Ovary (tissue), 9 donors: ENCODE measurements around the gene CORO1C. TPM values are rescaled to one million over a fixed set of nuclear protein-coding genes. Genes with fewer than 3 reads are reported as not detected.

Experiments
- DNase-seq, 5 donors: peaks; one replicate each; pipeline ENCODE4 v3.0.0-alpha.2; 2019 to 2020
- H3K27ac ChIP-seq, 2 donors: fragments of 200-600 bp; one replicate each; pipeline versions ENCODE4 v1.5.1 to v1.8.0; 2019 to 2022
- H3K27me3 ChIP-seq: fragments of 200-600 bp; one replicate; pipeline ENCODE4 v1.8.0; 2022
- H3K36me3 ChIP-seq: fragments of 200-600 bp; sonication (generic); one replicate; pipeline ENCODE4 v1.5.1; 2019
- H3K4me1 ChIP-seq: one replicate; pipeline ENCODE4 v1.8.1; 2013; ENCODE audit warnings: mild to moderate bottlenecking, moderate library complexity; ENCODE audit not compliant: insufficient read depth
- H3K4me3 ChIP-seq: fragments of 200-600 bp; sonication (generic); one replicate; pipeline ENCODE4 v1.5.1; 2017
- H3K9me3 ChIP-seq, 2 donors: fragments of 200-600 bp in 1 of 2; sonication (generic) in 1 of 2; one replicate each; pipeline versions ENCODE4 v1.5.1 to v1.8.1; 2013 to 2019; ENCODE audit warnings: mild to moderate bottlenecking in 1 of 2, moderate library complexity in 1 of 2
- EP300 ChIP-seq: sonication (generic); formaldehyde crosslinking; IDR thresholded peaks from one replicate; pipeline ENCODE4 v1.6.1; 2017; ENCODE audit warnings: antibody characterized with exemption
- POLR2A ChIP-seq: fragments of 450-650 bp; IDR thresholded peaks from one replicate; pipeline ENCODE4 v1.6.1; 2017; ENCODE audit warnings: antibody characterized with exemption, mild to moderate bottlenecking, moderate library complexity
- WGBS, 3 donors: extraction: QIAGEN DNeasy Blood & Tissue Kit in 1 of 3; methylation state at CpG; one replicate each; pipeline versions ENCODE4 v1.1.5 to v1.1.7; 2013 to 2017; 5-methylcytosine and 5-hydroxymethylcytosine counted together
- intact Hi-C, 4 donors: fragments of 100-400 bp; cut with DNase I; formaldehyde crosslinking; loops; one replicate each; pipeline versions ENCODE4 v1.11.0 to v1.15.1; 2022 to 2023
- polyA plus RNA-seq, 2 donors: library from polyadenylated mRNA; stranded (reverse); fragments of 200-250 nt in 1 of 2; fragments of 350-450 nt in 1 of 2; fragmentation: Illumina TruSeq in 1 of 2; extraction: RNeasy Lipid Tissue Mini Kit (QIAGEN cat#74804) in 1 of 2; gene quantifications; one replicate each; pipeline ENCODE4 v1.2.3, GENCODE V29; 2013 to 2014
- total RNA-seq, 7 donors: library from RNA; depleted of rRNA in 2 of 7; stranded (reverse); fragments of >200 nt in 2 of 7; fragmentation: NEBNext Ultra II Directional in 3 of 7; extraction: Animal tissue kit (Norgen Biotek cat#: 25700) in 3 of 7; gene quantifications; one replicate each; pipeline versions ENCODE4 v1.1.0 to v1.2.4, GENCODE V29; 2016 to 2023
- TF ChIP-seq, protein P1 (sequence below), 3 donors: fragments of 450-650 bp in 2 of 3; fragments of 200-600 bp in 1 of 3; IDR thresholded peaks; one replicate each; pipeline versions ENCODE4 v1.5.1 to v1.8.0; 2016 to 2022; ENCODE audit warnings: antibody characterized with exemption in 3 of 3, mild to moderate bottlenecking in 1 of 3
- donor health status: DM: no; HTN: no; CAD: no; lungs with moderate emphysema.
- donor health status: DM: no; HTN: no; CAD: no.
- donor health status: Bipolar disorder and iron deficiency.
- donor health status: DM: yes; HTN: yes; CAD: no.
- donor health status: DM: no; HTN: no; CAD: no.
- donor health status: DM: yes; HTN: yes; CAD: no.

Gene CORO1C
- total and polyA plus RNA-seq, 9 donors: 35.1 to 143 (median 113) TPM

DNA sequence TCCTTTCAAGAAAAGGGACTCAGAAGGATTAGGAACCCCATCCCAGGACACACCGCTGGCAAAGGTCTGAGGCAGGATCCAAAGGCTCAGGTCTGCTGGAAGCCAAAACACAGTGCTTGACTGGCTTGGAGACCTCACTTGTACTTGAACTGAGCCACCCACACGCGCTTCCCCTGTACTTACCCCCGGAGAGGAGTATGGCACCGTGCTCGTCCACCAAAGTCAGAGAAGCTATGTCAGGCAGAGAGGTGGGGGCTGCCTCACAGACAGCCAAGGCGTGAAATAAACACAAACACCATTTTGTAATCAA, 86.6 kb downstream of the CORO1C start:
- Histone ChIP-seq H3K4me1 (peaks cover 19% of the 10 kb centered on the region), H3K4me3 (no peak overlapping the region), H3K27ac (peak overlapping the region in 1 of 2 donors; percentile 6), H3K36me3 (no peaks in the 10 kb centered on the region), H3K27me3 (no peaks in the 10 kb centered on the region), H3K9me3 (no peaks in the 10 kb centered on the region)
- intact Hi-C loops: no loop called here
- WGBS, 3 donors: 91 to 93% (median 92%) methylated on average over 7 of the region's 7 CpGs
- no peak for DNase-seq
- TF ChIP-seq POLR2A (no peak), EP300 (no peak)
- TF ChIP-seq, protein P1, sequence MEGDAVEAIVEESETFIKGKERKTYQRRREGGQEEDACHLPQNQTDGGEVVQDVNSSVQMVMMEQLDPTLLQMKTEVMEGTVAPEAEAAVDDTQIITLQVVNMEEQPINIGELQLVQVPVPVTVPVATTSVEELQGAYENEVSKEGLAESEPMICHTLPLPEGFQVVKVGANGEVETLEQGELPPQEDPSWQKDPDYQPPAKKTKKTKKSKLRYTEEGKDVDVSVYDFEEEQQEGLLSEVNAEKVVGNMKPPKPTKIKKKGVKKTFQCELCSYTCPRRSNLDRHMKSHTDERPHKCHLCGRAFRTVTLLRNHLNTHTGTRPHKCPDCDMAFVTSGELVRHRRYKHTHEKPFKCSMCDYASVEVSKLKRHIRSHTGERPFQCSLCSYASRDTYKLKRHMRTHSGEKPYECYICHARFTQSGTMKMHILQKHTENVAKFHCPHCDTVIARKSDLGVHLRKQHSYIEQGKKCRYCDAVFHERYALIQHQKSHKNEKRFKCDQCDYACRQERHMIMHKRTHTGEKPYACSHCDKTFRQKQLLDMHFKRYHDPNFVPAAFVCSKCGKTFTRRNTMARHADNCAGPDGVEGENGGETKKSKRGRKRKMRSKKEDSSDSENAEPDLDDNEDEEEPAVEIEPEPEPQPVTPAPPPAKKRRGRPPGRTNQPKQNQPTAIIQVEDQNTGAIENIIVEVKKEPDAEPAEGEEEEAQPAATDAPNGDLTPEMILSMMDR (IDR thresholded peaks at IDR 0.05): no peak

GRCh38 chr12:108643941-108644810, 87.1 kb downstream of the CORO1C start:
- Histone ChIP-seq H3K36me3 (no peaks in the 10 kb centered on the region), H3K27ac (peak overlapping the region in 1 of 2 donors; percentile 6), H3K27me3 (no peaks in the 10 kb centered on the region), H3K9me3 (no peaks in the 10 kb centered on the region), H3K4me1 (peaks cover 19% of the 10 kb centered on the region), H3K4me3 (no peak overlapping the region)
- intact Hi-C loops: no loop called here
- TF ChIP-seq, protein P1 (IDR thresholded peaks at IDR 0.05): no peak
- TF ChIP-seq POLR2A: no peak
- TF ChIP-seq EP300: no peak
- peak; percentile 48 to 71 (median 58) for DNase-seq
- 43 to 48% (median 47%) methylated on average over 18 of the region's 18 CpGs for WGBS, 3 donors

- Histone ChIP-seq H3K36me3 (no peaks in the 10 kb centered on the region), H3K27me3 (no peaks in the 10 kb centered on the region), H3K4me1 (peaks cover 21% of the 10 kb centered on the region), H3K4me3 (no peak overlapping the region), H3K9me3 (no peaks in the 10 kb centered on the region), H3K27ac (no peak overlapping the region)
- no peak for DNase-seq
- WGBS, 3 donors: 93 to 100% (median 100%) methylated on average over 1 of the region's 1 CpG
- no peak for TF ChIP-seq EP300
- TF ChIP-seq, protein P1 (IDR thresholded peaks at IDR 0.05): no peak
- no peak for TF ChIP-seq POLR2A
- intact Hi-C loops: no loop called here
These were observed 88.2 kb downstream of the CORO1C start for GRCh38 chr12:108642899-108643654.

- 80 to 93% (median 84%) methylated on average over 16 of the region's 16 CpGs for whole genome bisulfite sequencing, 3 donors
- Histone ChIP-seq H3K36me3 (no peaks in the 10 kb centered on the region), H3K4me1 (peaks cover 21% of the 10 kb centered on the region), H3K9me3 (no peaks in the 10 kb centered on the region), H3K27ac (no peak overlapping the region), H3K4me3 (no peak overlapping the region), H3K27me3 (no peaks in the 10 kb centered on the region)
- intact Hi-C loops: no loop called here
- TF ChIP-seq EP300 (no peak), POLR2A (no peak)
- TF ChIP-seq, protein P1 (IDR thresholded peaks at IDR 0.05): no peak
- peak in 1 of 5 donors; percentile 15 for DNase-seq
These were observed 88.9 kb downstream of the CORO1C start for GRCh38 chr12:108642269-108642870.
